ENCODE measurements around the gene IL25.
"Not testable (repeated sequence)": the region's sequence is repeated elsewhere in the genome, so short reads cannot be mapped to it uniquely, and the experiment has no call there.

The IL25 gene

DNA sequence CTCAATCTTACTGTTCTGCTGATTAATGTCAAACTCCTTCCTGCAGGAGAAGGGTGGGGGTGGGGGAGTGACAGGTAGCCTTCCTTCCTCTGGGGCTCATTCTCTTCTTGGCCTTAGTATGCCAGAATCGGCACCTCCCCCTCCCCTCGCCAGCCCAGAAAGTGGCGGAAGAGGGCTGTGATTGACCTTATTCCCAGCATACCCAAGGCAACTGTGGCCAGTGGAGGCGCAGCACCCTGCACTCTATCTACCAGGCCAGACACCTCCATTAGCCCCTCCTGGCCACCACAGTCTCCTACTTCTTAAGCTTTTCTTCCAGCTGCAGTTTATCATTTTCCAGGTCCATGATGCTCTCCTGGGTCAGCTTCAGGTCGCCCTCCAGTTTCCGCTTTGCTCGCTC lies 20.0 kb downstream of the IL25 start:
- no peak for DNase-seq

DNA sequence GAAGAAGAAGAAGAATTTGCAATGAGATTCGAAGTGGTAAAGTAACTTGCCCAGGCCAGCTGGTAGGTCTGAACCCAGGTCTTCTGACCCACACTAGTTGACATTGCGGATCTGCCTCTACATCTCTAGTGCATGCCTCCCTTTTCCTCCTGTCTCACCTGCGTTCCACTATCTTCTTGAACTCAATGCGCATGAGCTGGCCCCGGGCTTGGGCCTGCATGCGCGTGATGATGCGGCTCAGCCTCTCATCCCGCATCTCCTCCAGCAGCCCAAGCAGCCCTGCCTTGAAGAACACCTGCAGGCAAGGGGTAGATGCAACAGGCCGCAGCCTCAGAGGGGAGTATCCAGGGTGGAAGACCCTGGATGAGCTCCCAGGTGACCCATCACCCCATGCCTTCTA lies 23.5 kb downstream of the IL25 start:
- no peak for DNase-seq

DNA sequence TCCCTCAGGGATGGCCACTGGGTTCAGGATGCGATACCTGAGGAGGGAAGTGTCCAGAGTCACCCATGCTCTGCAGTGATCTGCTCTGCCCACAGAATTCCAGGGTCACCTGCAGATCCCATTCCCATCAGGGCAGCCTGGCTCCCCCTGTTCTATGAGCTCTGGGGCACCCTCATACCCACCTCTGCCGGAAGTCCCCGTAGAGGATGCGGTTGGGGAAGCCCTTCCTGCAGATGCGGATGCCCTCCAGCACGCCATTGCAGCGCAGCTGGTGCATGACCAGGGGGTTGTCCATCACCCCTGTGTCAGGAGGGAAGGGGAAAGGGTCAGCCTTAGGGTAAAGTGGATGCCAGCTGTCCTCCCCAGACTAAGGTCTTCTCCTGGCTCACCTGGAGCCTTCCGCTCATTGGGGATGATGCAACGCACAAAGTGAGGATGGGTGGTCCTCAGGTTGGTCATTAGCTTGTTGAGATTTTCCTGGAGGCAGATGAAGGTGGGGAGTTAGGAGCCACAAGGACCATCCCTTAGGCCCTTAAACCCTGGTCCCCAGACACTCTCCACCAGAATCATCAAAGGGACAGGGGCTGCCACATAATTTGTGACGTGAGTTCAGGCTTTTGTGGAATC lies 24.3 kb downstream of the IL25 start:
- DNase-seq: no peak

DNA sequence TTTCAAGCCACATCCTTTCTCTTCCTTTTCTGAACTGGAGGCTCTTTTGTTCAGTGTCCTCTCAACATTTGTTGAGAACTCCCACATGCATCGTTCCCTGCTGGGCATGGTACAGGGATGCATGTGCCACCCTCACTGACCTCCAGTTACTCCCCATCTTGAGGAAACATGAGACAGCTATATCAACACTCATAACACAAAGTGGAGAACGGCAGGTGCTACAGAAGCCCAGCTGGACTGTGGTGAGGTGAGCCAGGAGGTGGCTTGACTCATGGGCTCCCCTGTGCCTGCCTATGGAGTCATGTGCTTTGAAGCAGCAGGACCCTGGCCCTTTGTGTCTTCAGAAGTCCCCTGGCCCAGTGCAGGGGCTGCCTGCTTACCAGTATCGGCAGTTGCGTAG lies 25.7 kb downstream of the IL25 start:
- DNase-seq: no peak

DNA sequence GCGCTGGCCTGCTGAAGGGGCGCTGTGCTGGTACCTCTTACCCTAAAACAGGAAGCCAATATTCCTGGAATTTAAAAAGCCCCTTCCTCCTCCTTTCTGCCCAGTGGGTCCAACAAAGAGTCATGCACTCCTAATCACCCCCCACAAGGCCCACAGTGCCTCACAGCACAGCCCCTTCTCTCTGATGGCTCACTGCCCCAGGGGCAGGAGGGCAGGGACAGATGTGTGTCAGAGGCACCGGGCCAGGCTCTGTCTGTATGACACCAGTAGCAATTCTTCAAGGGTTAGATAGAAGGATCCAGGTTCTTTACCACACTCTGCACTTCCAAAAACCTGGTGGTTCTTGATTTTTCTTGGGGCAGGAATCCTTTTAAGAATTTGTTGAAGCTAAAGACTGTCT lies 26.5 kb downstream of the IL25 start:
- DNase-seq: no peak

DNA sequence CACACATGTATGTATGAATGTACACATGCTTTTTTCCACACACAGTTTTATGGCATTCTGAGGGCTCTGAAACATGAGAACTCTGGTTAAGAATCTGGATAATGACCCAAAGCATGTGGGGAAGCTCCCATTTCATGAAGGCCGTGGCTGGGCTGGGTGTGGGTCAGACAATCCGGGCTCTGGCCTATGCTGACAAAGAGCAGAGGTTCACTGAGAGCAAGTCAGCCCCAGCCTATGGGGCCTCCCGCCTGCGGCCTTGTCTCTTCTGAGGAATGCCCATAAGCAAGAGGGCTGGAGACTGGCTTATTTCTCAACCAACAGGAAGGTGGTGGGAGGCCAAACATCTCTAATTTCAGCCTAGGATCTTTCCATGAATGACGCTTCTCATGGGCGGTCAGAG lies 27.0 kb downstream of the IL25 start:
- no peak for DNase-seq

DNA sequence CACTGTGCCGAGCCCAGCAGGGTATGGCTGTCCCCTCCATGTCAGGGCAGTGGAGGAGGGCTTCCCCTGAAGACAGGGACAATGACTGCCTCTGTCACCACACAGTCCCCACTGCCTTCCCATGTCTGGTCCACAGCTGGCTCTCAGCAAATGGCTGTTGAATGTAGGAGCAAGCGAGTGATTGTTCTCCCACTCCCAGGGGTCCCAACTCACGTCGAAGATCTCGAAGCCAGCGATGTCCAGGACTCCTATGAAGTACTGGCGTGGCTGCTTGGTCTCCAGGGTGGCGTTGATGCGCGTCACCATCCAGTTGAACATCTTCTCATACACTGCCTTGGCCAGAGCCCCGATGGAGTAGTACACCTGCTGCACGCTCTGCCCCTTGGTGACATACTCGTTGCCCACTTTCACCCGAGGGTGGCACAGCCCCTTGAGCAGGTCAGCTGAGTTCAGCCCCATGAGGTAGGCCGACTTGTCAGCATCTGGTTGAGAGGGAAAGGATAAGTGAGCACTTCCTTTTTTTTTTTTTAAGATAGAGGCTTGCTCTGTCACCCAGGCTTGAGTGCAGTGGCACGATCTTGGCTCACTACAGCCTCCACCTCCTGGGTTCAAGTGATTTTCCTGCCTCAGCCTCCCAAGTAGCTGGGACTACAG lies 28.0 kb downstream of the IL25 start:
- not testable (repeated sequence) for DNase-seq

DNA sequence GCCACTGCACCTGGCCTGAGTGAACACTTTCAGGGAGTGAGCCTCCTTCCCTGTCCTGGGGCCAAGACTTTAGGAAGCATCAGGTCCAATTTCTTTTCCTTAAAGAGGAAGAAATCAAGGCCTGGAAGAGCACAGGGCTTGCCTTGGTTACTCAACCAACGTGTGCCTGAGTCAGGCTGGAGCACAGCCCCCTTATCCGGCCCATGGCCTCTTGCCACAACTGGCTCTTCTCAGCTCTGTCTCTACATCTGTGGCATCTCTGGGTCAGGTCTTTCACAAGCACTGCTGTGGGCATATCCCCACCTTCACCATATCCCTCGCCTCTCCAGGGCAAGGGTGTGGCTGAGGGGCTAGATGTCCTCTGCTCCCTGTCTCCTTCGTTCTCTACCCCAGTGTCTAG lies 28.7 kb downstream of the IL25 start:
- no peak for DNase-seq

DNA sequence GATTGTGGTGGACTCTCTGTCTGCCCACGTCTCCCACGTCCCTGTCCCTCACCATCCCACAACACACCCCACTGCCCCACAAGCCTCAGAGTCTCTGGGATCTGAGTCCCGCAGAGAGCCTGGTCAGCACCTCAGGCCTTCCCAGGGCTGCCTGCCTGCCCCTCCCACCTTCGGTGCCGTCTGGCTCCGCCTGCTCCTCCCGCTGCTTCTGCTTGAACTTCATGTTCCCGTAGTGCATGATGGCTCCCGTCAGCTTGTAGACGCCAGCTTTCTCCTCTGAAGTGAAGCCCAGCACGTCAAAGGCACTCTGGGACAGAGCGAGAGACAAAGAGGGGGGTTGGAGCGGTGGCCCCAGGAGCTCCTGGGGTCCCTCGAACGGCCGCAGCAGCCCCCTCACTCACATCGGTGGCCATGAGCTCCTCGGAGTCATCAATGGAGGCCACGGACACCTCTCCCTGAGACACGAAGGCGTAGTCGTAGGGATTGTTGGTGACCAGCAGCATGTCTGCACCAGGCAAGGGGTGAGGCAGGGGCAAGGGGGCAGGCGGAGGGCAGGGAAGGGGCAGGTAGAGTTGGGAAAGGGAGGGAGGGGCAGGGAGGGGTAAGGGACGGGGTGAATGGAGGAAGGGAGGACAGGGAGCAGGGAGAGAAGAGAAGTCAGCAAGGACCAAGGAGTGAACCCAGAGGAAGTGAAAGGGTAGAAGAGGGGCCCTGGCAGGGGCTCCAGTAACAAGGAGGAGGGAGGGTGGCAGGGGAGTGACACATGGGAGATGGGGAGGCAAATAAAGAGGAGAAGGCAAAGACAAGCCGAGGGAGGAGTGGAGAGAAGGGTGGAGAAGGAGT lies 29.9 kb downstream of the IL25 start:
- no peak for DNase-seq

DNA sequence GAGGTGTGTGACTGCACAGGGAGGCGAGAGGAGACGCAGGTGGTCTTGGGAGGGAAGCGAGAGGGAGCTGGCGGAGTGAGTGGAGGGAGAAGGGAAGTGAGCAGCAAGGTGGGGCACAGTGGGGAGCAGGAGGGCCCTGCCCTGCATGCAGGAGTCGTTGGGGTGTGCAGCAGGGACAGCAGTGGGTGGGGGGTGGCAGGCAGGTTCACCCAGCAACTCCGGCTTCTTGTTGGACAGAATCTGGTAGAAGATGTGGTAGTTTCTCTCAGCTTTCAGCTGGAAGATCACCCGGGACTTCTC lies 30.5 kb downstream of the IL25 start:
- DNase-seq: no peak

DNA sequence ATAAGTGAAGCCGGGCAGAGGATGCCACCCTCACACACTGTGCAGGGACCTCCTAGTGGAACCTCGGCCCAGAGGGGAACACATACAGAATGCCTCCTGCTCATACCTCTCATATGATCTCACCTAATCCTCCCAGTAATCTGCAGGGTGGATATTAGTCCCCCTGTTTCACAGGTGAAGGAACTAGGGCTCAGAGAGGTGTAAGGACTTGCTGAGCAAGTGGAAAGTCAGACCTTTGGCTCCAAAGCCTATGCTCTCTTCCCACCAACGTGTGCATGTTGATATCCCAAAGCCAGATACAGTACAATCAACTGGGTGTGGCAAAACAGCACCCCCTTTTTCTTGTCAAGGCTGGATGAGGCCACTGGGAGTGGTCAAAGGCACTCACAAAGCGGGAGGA lies 31.3 kb downstream of the IL25 start:
- DNase-seq: no peak

DNA sequence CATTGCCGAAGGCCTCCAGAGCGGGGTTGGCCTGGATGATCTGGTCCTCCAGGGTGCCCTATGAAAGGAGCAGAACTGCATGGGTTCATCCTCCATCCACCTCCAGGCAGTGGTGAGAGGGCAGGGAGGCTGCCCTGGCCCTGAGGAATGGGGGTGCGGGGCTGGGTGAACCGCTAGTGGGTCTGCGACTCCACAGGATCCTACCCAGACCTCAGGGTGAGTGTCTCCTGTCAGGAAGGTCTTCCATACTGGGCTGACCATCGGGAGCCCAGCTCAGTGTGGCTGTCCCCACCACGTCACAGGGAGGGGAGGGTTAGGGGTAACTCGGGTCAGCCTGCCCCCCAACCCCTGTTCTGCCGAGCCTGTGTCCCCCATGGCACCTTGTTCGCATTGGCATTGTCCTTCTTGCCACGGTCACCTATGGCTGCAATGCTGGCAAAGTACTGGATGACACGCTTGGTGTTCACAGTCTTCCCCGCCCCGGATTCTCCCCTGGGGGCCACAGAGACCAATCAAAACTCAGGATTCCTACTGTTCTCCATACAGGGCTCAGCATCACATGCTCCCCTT lies 31.8 kb downstream of the IL25 start:
- no peak for DNase-seq

DNA sequence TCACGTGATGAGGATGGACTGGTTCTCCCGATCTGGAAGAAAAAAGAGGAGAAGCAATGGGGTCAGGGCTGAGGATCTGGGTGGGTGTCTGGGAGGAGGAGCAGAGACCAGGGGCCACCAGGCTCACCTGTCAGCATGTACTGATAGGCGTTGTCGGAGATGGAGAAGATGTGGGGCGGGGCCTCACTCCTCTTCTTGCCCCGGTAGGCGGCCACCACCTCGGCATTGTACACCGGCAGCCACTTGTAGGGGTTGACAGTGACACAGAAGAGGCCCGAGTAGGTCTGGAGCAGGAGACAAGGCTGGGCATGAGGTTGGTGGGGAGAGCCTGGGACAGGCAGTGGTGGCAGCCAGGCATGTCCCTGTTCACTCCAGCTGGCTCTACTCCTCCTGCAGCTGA lies 32.5 kb downstream of the IL25 start:
- no peak for DNase-seq

DNA sequence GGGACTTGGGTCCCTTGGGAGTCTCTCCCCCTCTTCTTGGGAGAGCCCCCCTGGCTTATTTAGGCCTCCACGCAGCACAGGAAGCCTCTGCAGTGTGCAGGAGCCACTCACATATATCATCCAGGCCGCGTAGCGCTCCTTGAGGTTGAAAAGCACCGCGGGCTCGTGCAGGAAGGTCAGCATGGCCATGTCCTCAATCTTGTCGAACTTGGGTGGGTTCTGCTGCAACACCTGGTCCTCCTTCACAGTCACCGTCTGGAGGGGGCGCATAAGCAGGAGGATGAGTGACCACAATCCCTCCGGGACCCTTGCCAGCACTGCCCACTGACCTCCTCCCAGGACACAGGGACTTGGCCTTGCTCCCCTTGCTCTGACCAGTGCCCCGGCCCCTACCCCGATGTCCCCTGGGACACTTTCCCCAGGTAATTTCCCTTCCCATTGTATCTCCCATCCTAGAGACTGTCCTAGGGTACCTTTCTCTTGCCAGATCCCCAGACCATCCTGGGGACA lies 33.0 kb downstream of the IL25 start:
- no peak for DNase-seq

DNA sequence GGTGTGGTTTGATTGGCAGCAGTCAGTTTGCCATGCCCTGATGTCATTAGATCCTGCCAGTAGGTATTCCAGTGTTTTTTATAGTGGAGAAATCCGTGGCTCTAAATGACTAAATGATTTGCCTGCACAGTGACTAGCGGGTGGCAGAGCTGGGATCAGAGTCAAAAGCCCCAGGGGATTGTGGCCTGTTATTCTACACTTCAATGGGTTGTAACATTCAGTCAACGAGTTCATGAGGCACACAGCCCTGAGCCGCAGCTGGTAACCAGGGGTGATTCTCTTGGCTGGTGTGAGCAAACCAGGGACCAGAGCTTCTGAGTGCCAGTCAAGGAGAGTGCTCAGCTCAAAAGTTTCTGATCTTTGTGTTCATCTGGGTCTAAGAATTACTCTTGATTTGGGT lies 33.6 kb downstream of the IL25 start:
- DNase-seq: no peak

DNA sequence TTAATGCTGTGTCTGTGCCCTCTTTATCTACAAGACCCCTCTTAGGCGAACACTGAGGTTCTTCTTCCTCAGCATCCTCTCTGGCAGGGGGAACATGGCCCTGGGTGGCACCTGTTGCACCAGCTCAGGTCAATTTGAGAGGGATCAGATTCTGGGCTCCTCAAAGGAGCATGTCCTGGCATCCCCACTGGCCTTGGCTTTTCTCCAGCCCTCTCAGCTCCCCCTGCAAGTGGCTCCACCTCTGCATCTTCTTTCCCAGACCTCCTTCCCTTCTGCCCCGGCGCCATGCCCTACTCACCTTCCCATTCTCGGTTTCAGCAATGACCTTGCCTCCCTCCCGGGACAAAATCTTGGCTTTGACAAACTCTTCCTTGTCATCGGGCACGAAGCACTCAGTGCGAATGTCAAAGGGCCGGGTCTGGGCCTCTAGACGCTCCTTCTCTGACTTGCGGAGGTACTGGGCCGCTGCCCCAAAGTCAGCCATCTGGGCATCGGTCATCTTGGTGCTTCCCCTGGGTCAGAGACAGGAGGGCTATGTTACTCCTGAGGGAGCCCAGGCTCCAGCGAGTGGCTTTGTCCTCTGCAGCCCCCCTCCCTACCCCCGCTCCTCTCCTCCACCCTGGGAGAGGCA lies 34.2 kb downstream of the IL25 start:
- no peak for DNase-seq

DNA sequence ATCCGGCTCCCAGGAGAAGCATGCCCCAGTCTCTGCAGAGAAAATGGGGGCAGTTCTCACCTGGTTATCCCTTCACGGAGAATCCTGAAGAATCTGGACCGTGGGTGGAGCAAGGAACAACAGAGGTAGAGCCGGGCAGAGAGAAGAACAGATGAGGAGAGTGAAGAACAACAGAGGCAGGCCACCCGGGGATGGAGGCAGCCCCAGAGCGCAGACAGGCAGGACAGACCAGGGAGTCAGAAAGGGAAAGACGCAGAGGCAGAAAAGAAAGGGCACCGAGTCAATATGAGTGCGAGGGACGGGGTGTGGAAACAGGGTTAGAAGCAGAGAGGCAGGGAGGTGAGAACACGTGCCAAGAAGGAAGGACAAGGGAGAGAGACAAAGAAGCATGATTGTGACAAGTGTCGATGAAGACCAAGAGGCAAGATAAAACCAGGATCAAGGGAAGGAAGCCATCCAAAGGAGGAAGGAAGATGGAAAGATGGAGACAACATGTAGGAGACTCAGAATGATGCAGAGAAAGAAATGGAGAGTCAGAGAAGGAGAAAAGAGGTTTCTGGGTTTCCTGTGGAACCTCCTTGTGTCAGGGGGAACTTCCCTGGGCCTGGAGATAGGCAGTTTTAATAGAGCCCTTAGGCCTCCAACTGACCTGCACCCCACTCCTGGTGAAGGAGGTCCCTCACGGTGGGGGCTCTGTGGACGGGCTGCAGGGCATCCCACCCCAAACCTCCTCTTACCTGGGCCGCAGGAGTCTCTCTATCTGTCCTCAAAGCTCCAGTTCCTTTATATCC lies 35.1 kb downstream of the IL25 start, which contains the start of gene MYH6:
MYH6 (minus strand) TSS at position 758 of the 791 bp plus-strand sequence. CDS start 1,050 bp downstream, outside the sequence.
- DNase-seq: no peak

DNA sequence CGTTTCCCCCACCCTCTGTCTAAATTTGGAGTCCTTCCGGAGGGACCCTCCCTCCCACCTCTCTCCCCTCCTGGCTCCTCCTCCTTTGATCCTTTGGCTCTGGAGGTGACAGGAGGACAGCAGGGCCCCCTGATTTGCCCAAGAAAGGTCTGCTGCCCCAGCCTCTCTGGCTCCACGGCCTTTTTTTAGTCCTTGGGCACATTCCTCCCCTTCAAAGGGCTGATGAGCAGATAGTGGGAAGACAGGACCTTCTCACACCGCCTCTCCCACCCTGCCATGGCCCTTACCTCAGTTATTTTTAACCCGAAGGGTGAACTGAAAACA lies 35.7 kb downstream of the IL25 start:
- DNase-seq: no peak

DNA sequence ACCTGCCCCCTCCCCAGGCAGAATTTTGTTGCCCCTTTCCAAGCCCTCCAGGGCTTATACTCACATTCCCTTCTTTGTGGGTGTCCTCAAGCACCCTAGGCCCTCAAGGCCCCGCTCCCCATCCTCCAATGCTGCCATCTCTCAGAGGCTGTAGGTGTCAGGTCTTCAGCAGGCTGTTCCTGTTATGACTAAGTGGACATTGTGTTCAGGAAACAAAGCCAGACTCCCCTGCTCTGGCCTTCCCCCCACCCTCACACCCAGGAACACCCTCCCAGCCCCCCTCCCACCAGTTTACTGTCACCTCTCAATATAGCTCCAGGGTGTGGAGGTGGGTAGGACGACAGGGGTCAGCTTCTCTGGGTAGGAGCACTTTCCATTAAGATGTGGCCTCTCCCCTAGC lies 36.9 kb downstream of the IL25 start:
- DNase-seq: no peak

DNA sequence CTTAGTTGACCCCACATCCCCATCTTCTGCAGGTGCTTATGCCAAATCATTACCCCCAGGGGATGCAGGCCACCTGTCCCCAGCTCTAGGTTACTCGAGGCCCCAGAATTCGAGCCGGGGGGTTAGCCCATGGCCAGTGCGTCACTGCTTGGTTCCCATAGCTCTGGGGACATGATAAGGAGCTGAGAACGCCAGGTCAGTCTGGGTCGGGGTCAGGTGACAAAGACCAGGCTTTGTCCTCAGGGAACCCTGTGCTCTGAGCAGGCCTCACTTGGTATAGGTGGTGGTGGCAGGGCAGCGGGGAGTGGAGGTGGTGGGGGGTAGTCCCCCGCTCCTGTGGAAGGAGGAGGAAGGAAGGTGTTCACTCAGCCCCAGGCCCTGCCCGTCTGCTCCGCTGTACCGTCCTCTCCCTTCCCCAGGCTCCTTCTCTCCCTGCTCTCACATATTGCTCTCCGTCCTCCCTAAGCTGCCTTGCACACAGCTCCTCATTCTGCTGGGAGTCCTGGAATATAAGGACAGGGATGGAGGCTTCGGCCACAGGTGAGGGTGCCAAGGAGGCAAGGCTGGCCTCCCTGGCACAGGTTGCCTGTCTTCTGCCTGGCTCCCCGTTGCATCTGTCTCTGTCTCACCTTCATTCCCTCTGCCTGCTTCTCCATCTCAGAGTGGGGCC lies 37.5 kb downstream of the IL25 start:
- no peak for DNase-seq

DNA sequence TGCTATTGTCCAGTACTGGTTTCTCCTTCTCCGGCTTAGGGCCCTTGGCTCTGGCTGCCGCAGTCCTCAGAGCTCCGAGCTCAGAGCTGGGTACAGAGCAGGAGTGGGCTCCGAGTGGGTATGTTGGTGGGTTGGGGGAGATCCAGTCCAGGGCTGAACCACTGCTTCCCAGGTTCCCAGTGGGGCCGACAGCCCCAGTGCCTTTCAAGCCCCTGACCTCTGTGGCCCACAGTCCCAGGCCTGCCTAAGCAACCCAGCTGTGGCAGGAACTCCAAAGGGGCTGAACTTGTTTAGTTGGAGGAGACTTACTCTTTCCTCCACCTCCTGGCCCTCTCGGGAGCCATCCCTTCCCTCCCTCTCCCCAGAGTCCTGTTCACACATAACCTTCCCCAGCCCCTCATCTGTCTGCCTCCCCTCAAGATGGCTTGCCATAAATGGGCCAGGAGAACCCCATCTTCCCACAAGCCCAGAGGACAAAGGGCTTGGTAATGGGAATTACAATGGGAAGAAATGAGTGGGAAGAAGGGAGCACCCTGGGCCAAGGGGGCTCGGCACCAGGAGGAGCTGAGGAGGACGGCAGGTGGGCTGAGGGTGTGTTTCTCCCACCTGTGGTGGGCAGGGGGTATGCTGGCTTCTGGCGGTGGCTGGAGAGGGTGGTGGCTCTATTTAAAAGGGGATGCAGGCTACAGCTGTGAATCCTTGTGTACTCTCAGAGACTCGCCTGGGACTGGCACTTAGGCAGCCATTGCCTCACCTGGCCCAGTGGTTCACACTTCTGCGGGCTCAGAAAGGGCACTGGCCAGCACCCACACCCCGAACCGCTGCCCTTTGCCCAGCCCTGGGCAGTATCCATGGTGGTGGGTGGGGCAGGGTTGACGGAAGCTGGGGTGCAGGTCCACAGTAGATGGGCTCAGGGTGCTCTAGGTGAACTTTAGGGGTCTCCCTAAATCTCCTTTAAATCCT lies 39.2 kb downstream of the IL25 start:
- no peak for DNase-seq
